ENCODE data around the gene GALNT15.

GRCh38 chr3:16214366-16214765 lies 39.9 kb downstream of the GALNT15 start:
- TF ChIP-seq USF2 (IDR thresholded peaks at IDR 0.05; ENCODE audit: low read depth, low read length): no peak
- TF ChIP-seq POLR2A (IDR thresholded peaks at IDR 0.05; ENCODE audit: low read depth, low read length): no peak
- TF ChIP-seq CTCF (conservative IDR thresholded peaks at IDR 0.05; ENCODE audit: low read depth, low read length): no peak
- no peak for TF ChIP-seq MAFK (IDR thresholded peaks at IDR 0.05; ENCODE audit: low read depth, low read length)
- TF ChIP-seq RFX5 (IDR thresholded peaks at IDR 0.05; ENCODE audit: low read depth, low read length): no peak
- TF ChIP-seq MXI1 (IDR thresholded peaks at IDR 0.05; ENCODE audit: borderline replicate concordance, low read depth, low read length): no peak
- TF ChIP-seq CEBPB (IDR thresholded peaks at IDR 0.05; ENCODE audit: low read depth, low read length): no peak
- TF ChIP-seq RCOR1 (IDR thresholded peaks at IDR 0.05; ENCODE audit: insufficient replicate concordance, low read length): no peak
- TF ChIP-seq ELK1 (IDR thresholded peaks at IDR 0.05; ENCODE audit: borderline replicate concordance, low read depth, low read length): no peak
